Activated CD8-positive, alpha-beta T cell treated with anti-CD3 and anti-CD28 coated beads for 36 hours (primary cell): ENCODE results near the gene RIMBP2. TPM values are rescaled to one million over a fixed set of nuclear protein-coding genes. Genes with fewer than 3 reads are reported as not detected.

ENCODE experiments used
- ATAC-seq: fragments of 200-7000 bp; cut with Tn5 transposase; one replicate; pipeline ENCODE4 v1.10.0; 2021; ENCODE audit warnings: mild to moderate bottlenecking, moderate library complexity
- CTCF ChIA-PET: fragments of 350-600 bp; sonication (Branson Sonifier 250); formaldehyde crosslinking; loops from one replicate; lab custom pipeline; 2021; ENCODE audit warnings: antibody characterized with exemption; lab: Charles Lee
- POLR2A ChIA-PET: fragments of 350-600 bp; sonication (Branson Sonifier 250); formaldehyde crosslinking; loops from one replicate; lab custom pipeline; 2021; ENCODE audit warnings: antibody characterized with exemption; lab: Charles Lee
- DNase-seq: peaks from one replicate; pipeline ENCODE4 v3.0.0-alpha.2; 2020
- H3K27ac Mint-ChIP-seq: one replicate; pipeline ENCODE4 v1.8.0; 2021; ENCODE audit warnings: mild to moderate bottlenecking, mixed read lengths
- H3K27me3 Mint-ChIP-seq: one replicate; pipeline ENCODE4 v1.8.0; 2021; ENCODE audit warnings: mixed read lengths
- H3K36me3 Mint-ChIP-seq: one replicate; pipeline ENCODE4 v1.8.0; 2021; ENCODE audit warnings: low read depth, mixed read lengths
- H3K4me1 Mint-ChIP-seq: one replicate; pipeline ENCODE4 v1.8.0; 2021; ENCODE audit warnings: low read depth, mixed read lengths
- H3K4me3 Mint-ChIP-seq: one replicate; pipeline ENCODE4 v1.8.0; 2021; ENCODE audit warnings: mild to moderate bottlenecking, moderate library complexity, mixed read lengths
- H3K9me3 Mint-ChIP-seq: one replicate; pipeline ENCODE4 v1.8.0; 2021; ENCODE audit warnings: mixed read lengths
- intact Hi-C: fragments of 100-400 bp; cut with micrococcal nuclease; formaldehyde crosslinking; loops from one replicate; pipeline ENCODE4 v1.10.0; 2022
- total RNA-seq, 2 experiments: library from RNA; stranded (reverse); gene quantifications; one replicate each; pipeline ENCODE4 v1.2.3, GENCODE V29; 2021
- TF ChIP-seq, protein P1 (sequence below): fragments of 200-600 bp; IDR thresholded peaks from one replicate; pipeline ENCODE4 v1.8.0; 2022; ENCODE audit warnings: antibody characterized with exemption, mild to moderate bottlenecking

RIMBP2 gene
- total RNA-seq, 2 experiments from 2014 or later, result not detected

DNA sequence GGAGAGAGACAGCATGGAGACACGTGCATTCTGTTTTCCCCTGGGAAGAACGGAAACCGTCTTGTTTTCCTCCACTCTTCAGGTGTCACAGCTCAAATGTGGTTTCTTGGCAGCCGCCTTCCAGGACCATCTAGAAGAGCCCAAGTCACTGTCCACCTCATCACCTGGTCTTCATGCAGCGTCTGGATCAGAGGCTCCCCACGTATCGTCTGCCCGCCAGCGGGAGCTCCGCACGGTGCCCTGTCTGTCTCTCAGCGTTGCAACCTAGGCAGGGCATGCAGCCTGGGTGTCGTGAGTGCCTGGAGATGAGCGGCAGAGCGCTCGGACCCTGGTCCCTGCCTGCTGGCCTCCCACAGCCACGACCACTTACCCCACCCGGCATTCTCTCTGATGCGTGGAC is 260.9 kb downstream of the RIMBP2 start:
- no peak for DNase-seq
- POLR2A ChIA-PET, result no interaction called here
- no peaks in the 10 kb centered on the region for H3K4me1 Mint-ChIP-seq

DNA sequence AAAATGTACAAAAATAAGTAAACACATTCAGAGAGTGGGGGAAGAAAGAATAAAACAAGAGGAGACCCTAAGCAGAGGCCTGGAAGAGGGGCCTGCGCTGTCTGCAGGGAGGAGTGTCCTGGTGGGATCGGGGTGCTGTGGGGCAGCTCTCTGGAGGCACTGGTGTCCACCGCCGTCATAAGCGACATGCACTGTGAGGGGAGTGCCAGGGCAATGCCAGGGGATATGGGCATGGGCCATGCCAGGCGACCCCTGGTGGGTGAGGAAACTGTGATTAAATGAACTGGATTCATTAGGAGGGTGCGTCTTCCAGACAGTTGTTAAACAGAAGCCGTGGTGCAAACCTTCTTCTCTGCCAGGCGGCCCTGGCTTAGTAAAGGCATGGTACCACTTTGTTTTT is 261.8 kb downstream of the RIMBP2 start:
- ChIA-PET CTCF (no interaction called here), POLR2A (no interaction called here)
- TF ChIP-seq, protein P1, sequence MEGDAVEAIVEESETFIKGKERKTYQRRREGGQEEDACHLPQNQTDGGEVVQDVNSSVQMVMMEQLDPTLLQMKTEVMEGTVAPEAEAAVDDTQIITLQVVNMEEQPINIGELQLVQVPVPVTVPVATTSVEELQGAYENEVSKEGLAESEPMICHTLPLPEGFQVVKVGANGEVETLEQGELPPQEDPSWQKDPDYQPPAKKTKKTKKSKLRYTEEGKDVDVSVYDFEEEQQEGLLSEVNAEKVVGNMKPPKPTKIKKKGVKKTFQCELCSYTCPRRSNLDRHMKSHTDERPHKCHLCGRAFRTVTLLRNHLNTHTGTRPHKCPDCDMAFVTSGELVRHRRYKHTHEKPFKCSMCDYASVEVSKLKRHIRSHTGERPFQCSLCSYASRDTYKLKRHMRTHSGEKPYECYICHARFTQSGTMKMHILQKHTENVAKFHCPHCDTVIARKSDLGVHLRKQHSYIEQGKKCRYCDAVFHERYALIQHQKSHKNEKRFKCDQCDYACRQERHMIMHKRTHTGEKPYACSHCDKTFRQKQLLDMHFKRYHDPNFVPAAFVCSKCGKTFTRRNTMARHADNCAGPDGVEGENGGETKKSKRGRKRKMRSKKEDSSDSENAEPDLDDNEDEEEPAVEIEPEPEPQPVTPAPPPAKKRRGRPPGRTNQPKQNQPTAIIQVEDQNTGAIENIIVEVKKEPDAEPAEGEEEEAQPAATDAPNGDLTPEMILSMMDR, result no peak
- Mint-ChIP-seq H3K4me3 (no peak overlapping the region), H3K36me3 (no peaks in the 10 kb centered on the region), H3K4me1 (no peaks in the 10 kb centered on the region), H3K9me3 (no peaks in the 10 kb centered on the region), H3K27me3 (no peaks in the 10 kb centered on the region), H3K27ac (no peak overlapping the region)
- intact Hi-C loops, result no loop called here
- DNase-seq, result no peak
- ATAC-seq, result no peak

More for the DNA sequence above, 260.9 kb downstream of the RIMBP2 start:
- Mint-ChIP-seq H3K27me3 (no peaks in the 10 kb centered on the region), H3K27ac (no peak overlapping the region), H3K9me3 (no peaks in the 10 kb centered on the region), H3K36me3 (no peaks in the 10 kb centered on the region), H3K4me3 (no peak overlapping the region)
- intact Hi-C loops, result no loop called here
- TF ChIP-seq, protein P1, result no peak
- ATAC-seq, result no peak
- CTCF ChIA-PET, result no interaction called here

DNA sequence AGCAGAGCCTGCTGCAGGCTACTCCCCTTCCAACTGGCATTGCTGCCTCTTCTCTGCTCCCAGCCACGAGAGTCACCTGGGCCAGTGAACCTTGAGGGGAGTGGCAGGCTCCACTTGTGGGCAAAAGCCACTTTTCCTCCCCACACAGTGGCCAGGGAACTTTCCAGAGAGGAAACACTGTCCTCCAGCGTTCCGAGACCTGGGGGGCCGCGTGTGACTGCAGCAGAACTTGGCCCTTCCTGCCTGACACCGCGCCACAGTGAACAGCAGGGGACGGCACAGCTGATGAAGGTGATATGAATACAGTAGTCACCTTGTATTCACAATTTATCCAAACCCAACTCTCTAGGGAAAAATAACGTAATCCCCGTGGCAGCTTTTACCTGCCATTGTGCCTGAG is 263.6 kb downstream of the RIMBP2 start:
- intact Hi-C loops, result no loop called here
- H3K4me3 Mint-ChIP-seq, result no peak overlapping the region
- H3K27me3 Mint-ChIP-seq, result no peaks in the 10 kb centered on the region
- H3K9me3 Mint-ChIP-seq, result no peaks in the 10 kb centered on the region
- CTCF ChIA-PET, result no interaction called here
- no peaks in the 10 kb centered on the region for H3K4me1 Mint-ChIP-seq
- H3K27ac Mint-ChIP-seq, result no peak overlapping the region
- POLR2A ChIA-PET, result no interaction called here
- DNase-seq (no peak), ATAC-seq (no peak)
- no peaks in the 10 kb centered on the region for H3K36me3 Mint-ChIP-seq
- TF ChIP-seq, protein P1, result no peak

DNA sequence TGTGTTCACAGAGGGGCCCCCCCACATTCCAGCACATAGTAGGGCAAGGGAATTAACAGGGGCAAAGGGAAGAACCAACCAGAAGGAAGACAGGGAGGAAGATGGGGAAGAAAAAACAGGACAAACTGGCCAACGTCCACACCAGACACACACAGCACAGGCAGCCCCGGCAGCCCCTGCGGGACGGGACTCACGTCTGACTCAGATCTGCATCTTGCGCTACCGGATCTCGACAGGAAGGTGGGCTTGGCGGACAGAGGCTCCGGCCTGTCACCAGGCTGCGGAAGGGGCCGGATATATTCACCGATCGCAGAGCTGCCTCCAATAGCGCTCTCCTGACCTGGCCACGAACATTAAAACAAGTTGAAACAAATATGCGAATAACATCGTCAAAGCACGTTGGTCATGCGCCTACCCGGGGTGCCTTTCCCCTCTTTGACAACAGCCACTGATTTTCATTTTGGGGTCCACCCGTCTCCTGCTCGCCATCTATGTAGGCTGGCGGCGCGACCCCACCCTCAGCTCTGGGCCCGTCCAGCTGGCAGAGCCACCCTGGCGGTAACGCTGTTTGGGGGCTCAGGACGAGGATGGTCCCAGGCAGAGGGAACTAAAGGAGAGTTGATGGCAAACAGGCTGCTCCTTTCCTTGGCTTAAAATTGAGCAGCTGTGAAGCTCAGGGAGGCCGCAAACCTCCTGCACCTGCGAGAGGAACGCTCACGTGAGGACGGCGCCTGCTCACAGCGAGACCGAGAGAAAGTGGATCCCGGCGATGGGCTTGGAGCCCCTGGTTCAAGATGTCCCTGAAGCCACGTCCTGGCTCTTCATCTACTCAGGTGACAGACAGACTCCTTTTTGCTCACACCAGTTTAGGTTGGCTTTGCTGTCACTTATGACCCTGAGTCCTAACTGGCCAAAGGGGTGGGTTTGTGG is 264.8 kb downstream of the RIMBP2 start:
- ChIA-PET CTCF (no interaction called here), POLR2A (no interaction called here)
- H3K36me3 Mint-ChIP-seq, result no peaks in the 10 kb centered on the region
- TF ChIP-seq, protein P1, result no peak
- DNase-seq (no peak), ATAC-seq (no peak)
- no peaks in the 10 kb centered on the region for H3K9me3 Mint-ChIP-seq
- no peaks in the 10 kb centered on the region for H3K27me3 Mint-ChIP-seq
- H3K27ac Mint-ChIP-seq, result no peak overlapping the region
- intact Hi-C loops, result no loop called here
- no peak overlapping the region for H3K4me3 Mint-ChIP-seq
- no peaks in the 10 kb centered on the region for H3K4me1 Mint-ChIP-seq

DNA sequence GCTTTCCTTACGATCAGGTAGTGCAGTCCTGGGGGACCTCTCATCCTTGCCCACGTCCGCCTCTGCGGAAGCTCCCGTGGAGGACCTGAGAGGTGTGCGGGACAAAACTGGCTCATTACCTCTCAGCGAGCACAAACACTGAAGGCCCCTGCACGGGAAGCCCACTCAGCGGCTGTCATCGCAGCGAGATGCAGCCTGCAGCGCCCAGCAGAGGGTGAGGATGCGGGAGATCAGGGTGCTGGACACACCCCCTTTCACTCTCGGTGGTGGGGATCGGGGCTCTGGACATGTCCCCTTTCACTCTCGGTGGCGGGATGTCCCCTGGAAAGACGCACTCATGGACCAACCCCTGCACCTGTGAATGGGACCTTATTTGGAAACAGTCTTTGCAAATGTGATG is 266.8 kb downstream of the RIMBP2 start:
- intact Hi-C loops, result no loop called here
- ChIA-PET POLR2A (no interaction called here), CTCF (no interaction called here)
- DNase-seq, result no peak
- Mint-ChIP-seq H3K27ac (no peak overlapping the region), H3K4me3 (no peak overlapping the region), H3K27me3 (no peaks in the 10 kb centered on the region), H3K36me3 (no peaks in the 10 kb centered on the region), H3K4me1 (no peaks in the 10 kb centered on the region), H3K9me3 (no peaks in the 10 kb centered on the region)
- no peak for ATAC-seq
- TF ChIP-seq, protein P1, result no peak
